H9 (cell line): ENCODE measurements around the gene SAMD14. TPM values are rescaled to one million over a fixed set of nuclear protein-coding genes. Genes with fewer than 3 reads are reported as not detected.

Source experiments
- DNase-seq: peaks from one replicate; pipeline ENCODE4 v3.0.0-alpha.2; 2017
- H2AFZ ChIP-seq: one replicate; pipeline ENCODE4 v1.6.1; 2013; ENCODE audit warnings: mild to moderate bottlenecking, low read length, control low read depth, moderate library complexity
- H2AK5ac ChIP-seq: 2 replicates; pipeline ENCODE4 v1.6.1; 2013; ENCODE audit warnings: low read length, control low read depth, mixed read lengths; ENCODE audit not compliant: insufficient read length
- H2BK120ac ChIP-seq: one replicate; pipeline ENCODE4 v1.6.1; 2013; ENCODE audit warnings: low read depth, mild to moderate bottlenecking, low read length, control low read depth, inconsistent platforms; ENCODE audit not compliant: poor library complexity, severe bottlenecking
- H2BK12ac ChIP-seq: 2 replicates; pipeline ENCODE4 v1.6.1; 2013; ENCODE audit warnings: low read length, control low read depth, mixed read lengths, low read depth; ENCODE audit not compliant: insufficient read length
- H2BK15ac ChIP-seq: 2 replicates; pipeline ENCODE4 v1.6.1; 2013; ENCODE audit warnings: low read depth, low read length, control low read depth
- H2BK20ac ChIP-seq: one replicate; pipeline ENCODE4 v1.6.1; 2013; ENCODE audit warnings: low read depth, mild to moderate bottlenecking, low read length, control low read depth, inconsistent platforms; ENCODE audit not compliant: poor library complexity, severe bottlenecking
- H2BK5ac ChIP-seq: 2 replicates; pipeline ENCODE4 v1.6.1; 2013; ENCODE audit warnings: low read length, control low read depth, mixed read lengths; ENCODE audit not compliant: insufficient read length
- H3K14ac ChIP-seq: 2 replicates; pipeline ENCODE4 v1.6.1; 2013; ENCODE audit warnings: low read length, control low read depth; ENCODE audit not compliant: insufficient read depth
- H3K18ac ChIP-seq: 2 replicates; pipeline ENCODE4 v1.6.1; 2013; ENCODE audit warnings: low read depth, mild to moderate bottlenecking, mixed read lengths, low read length, control low read depth; ENCODE audit not compliant: insufficient read length
- H3K23ac ChIP-seq: 2 replicates; pipeline ENCODE4 v1.6.1; 2013; ENCODE audit warnings: low read length, control low read depth, mixed read lengths, low read depth; ENCODE audit not compliant: insufficient read length
- H3K23me2 ChIP-seq: 2 replicates; pipeline ENCODE4 v1.6.1; 2013; ENCODE audit warnings: low read depth, mild to moderate bottlenecking, mixed read lengths, low read length, control low read depth; ENCODE audit not compliant: insufficient read length, poor library complexity, severe bottlenecking
- H3K27ac ChIP-seq: 2 replicates; pipeline ENCODE4 v1.5.1; 2013; ENCODE audit warnings: low read length, control low read depth, mixed read lengths, low read depth; ENCODE audit not compliant: insufficient read length
- H3K27me3 ChIP-seq: 2 replicates; pipeline ENCODE4 v1.6.1; 2013; ENCODE audit warnings: low read length, control low read depth, inconsistent platforms; ENCODE audit not compliant: insufficient read depth
- H3K4ac ChIP-seq: 2 replicates; pipeline ENCODE4 v1.6.1; 2013; ENCODE audit warnings: low read depth, mild to moderate bottlenecking, control low read depth, inconsistent platforms, low read length, moderate library complexity
- H3K4me1 ChIP-seq: 2 replicates; pipeline ENCODE4 v1.6.1; 2013; ENCODE audit warnings: low read length, control low read depth, inconsistent platforms; ENCODE audit not compliant: insufficient read depth
- H3K4me2 ChIP-seq: 2 replicates; pipeline ENCODE4 v1.6.1; 2013; ENCODE audit warnings: low read length, control low read depth, mixed read lengths; ENCODE audit not compliant: insufficient read length, insufficient read depth
- H3K56ac ChIP-seq: 2 replicates; pipeline ENCODE4 v1.6.1; 2013; ENCODE audit warnings: low read depth, mild to moderate bottlenecking, mixed read lengths, low read length, control low read depth; ENCODE audit not compliant: insufficient read length
- H3K79me1 ChIP-seq: 2 replicates; pipeline ENCODE4 v1.6.1; 2013; ENCODE audit warnings: low read depth, mild to moderate bottlenecking, moderate library complexity, low read length, control low read depth, inconsistent platforms; ENCODE audit not compliant: insufficient read depth, poor library complexity, severe bottlenecking
- H3K79me2 ChIP-seq: 2 replicates; pipeline ENCODE4 v1.6.1; 2013; ENCODE audit warnings: low read length, control low read depth, inconsistent platforms; ENCODE audit not compliant: insufficient read depth
- H3K9ac ChIP-seq: 2 replicates; pipeline ENCODE4 v1.6.1; 2013; ENCODE audit warnings: low read length, control low read depth, mixed read lengths; ENCODE audit not compliant: insufficient read length; ENCODE audit errors: extremely low read depth
- H3K9me3 ChIP-seq: one replicate; pipeline ENCODE4 v1.6.1; 2013; ENCODE audit warnings: low read depth, low read length, inconsistent platforms; ENCODE audit not compliant: control insufficient read depth
- H3T11ph ChIP-seq: one replicate; pipeline ENCODE4 v1.6.1; 2013; ENCODE audit warnings: mild to moderate bottlenecking, low read length, control low read depth, inconsistent platforms
- H4K20me1 ChIP-seq: one replicate; pipeline ENCODE4 v1.6.1; 2013; ENCODE audit not compliant: control insufficient read depth, insufficient read length, insufficient read depth
- H4K5ac ChIP-seq: 2 replicates; pipeline ENCODE4 v1.6.1; 2013; ENCODE audit warnings: low read depth, mild to moderate bottlenecking, mixed read lengths, low read length, control low read depth; ENCODE audit not compliant: insufficient read length
- H4K8ac ChIP-seq: replicated peaks from 2 replicates; pipeline ENCODE4 v1.6.1; 2013; ENCODE audit warnings: low read length, control low read depth, mixed read lengths, low read depth; ENCODE audit not compliant: insufficient read length
- H4K91ac ChIP-seq: 2 replicates; pipeline ENCODE4 v1.6.1; 2013; ENCODE audit warnings: low read depth, mild to moderate bottlenecking, moderate library complexity, mixed read lengths, low read length, control low read depth; ENCODE audit not compliant: insufficient read length
- H3K27ac Mint-ChIP-seq, 3 experiments: 2 replicates in 2 of 3; 3 replicates in 1 of 3; pipeline ENCODE4 v1.8.0; 2020 to 2021; ENCODE audit warnings: mixed read lengths in 3 of 3, mild to moderate bottlenecking in 1 of 3, moderate library complexity in 1 of 3
- H3K27me3 Mint-ChIP-seq: 2 replicates; pipeline ENCODE4 v1.8.0; 2021; ENCODE audit warnings: low read depth, mild to moderate bottlenecking, moderate library complexity, mixed read lengths
- H3K36me3 Mint-ChIP-seq, 3 experiments: 2 replicates in 2 of 3; 3 replicates in 1 of 3; pipeline ENCODE4 v1.8.0; 2020 to 2021; ENCODE audit warnings: low read depth in 3 of 3, mixed read lengths in 3 of 3; ENCODE audit not compliant: insufficient read depth in 1 of 3
- H3K4me1 Mint-ChIP-seq, 2 experiments: 2 replicates each; pipeline ENCODE4 v1.8.0; 2020; ENCODE audit warnings: mixed read lengths in 2 of 2
- H3K4me3 Mint-ChIP-seq, 2 experiments: 2 replicates in 1 of 2; 3 replicates in 1 of 2; pipeline ENCODE4 v1.8.0; 2020 to 2021; ENCODE audit warnings: mild to moderate bottlenecking in 2 of 2, mixed read lengths in 2 of 2, moderate library complexity in 1 of 2
- H3K9me3 Mint-ChIP-seq, 2 experiments: 2 replicates in 1 of 2; 3 replicates in 1 of 2; pipeline ENCODE4 v1.8.0; 2020; ENCODE audit warnings: mild to moderate bottlenecking in 2 of 2, mixed read lengths in 2 of 2, moderate library complexity in 1 of 2
- WGBS: extraction: QIAGEN DNeasy Blood & Tissue Kit; methylation state at CpG from one replicate; pipeline ENCODE4 v1.1.7; 2013; ENCODE audit warnings: missing lambda C conversion rate, low lambda C conversion rate, mixed read lengths; ENCODE audit not compliant: insufficient read length; ENCODE audit errors: extremely low coverage; 5-methylcytosine and 5-hydroxymethylcytosine counted together
- total RNA-seq: library from RNA; stranded (reverse); gene quantifications from 2 replicates; pipeline ENCODE4 v1.2.1, GENCODE V29; 2021
- TF ChIP-seq, protein P1 (sequence below): fragments of 200-600 bp; sonication (generic); conservative IDR thresholded peaks from 3 replicates; pipeline ENCODE4 v1.8.0; 2021; ENCODE audit warnings: antibody characterized with exemption, mild to moderate bottlenecking

The SAMD14 gene
- total RNA-seq, 1 experiment from 2014 or later, result 5.9 TPM

- Histone ChIP-seq H3K9me3 (no peaks in the 10 kb centered on the region), H2BK20ac (no peak overlapping the region), H4K5ac (no peak overlapping the region), H3K4me1 (peaks cover 3% of the 10 kb centered on the region; the same call in 1 of the 2 replicates), H4K91ac (no peak overlapping the region), H3K27ac (no peak overlapping the region), H3T11ph (no peak overlapping the region), H3K4ac (no peak overlapping the region), H2BK15ac (no peak overlapping the region), H3K14ac (no peak overlapping the region), H3K23me2 (peaks cover 13% of the 10 kb centered on the region), H3K4me2 (no peak overlapping the region), H2AK5ac (no peak overlapping the region), H2BK5ac (no peak overlapping the region), H3K18ac (no peak overlapping the region), H2BK120ac (no peak overlapping the region), H3K79me2 (no peaks in the 10 kb centered on the region), H3K23ac (no peak overlapping the region), H2BK12ac (no peak overlapping the region), H2AFZ (no peak overlapping the region), H4K20me1 (no peaks in the 10 kb centered on the region), H3K56ac (no peak overlapping the region), H4K8ac (no peak overlapping the region), H3K9ac (no peak overlapping the region), H3K79me1 (no peaks in the 10 kb centered on the region), H3K27me3 (no peaks in the 10 kb centered on the region; the same call in 1 of the 2 replicates)
- TF ChIP-seq, protein P1, sequence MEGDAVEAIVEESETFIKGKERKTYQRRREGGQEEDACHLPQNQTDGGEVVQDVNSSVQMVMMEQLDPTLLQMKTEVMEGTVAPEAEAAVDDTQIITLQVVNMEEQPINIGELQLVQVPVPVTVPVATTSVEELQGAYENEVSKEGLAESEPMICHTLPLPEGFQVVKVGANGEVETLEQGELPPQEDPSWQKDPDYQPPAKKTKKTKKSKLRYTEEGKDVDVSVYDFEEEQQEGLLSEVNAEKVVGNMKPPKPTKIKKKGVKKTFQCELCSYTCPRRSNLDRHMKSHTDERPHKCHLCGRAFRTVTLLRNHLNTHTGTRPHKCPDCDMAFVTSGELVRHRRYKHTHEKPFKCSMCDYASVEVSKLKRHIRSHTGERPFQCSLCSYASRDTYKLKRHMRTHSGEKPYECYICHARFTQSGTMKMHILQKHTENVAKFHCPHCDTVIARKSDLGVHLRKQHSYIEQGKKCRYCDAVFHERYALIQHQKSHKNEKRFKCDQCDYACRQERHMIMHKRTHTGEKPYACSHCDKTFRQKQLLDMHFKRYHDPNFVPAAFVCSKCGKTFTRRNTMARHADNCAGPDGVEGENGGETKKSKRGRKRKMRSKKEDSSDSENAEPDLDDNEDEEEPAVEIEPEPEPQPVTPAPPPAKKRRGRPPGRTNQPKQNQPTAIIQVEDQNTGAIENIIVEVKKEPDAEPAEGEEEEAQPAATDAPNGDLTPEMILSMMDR, result no peak
- Mint-ChIP-seq H3K27me3 (peaks cover 35% of the 10 kb centered on the region), H3K27ac (no peak overlapping the region), H3K9me3 (no peaks in the 10 kb centered on the region; a peak in 1 of 5 replicates), H3K4me1 (peaks cover 16 to 50% of the 10 kb centered on the region in 2 experiments), H3K36me3 (no peaks in the 10 kb centered on the region), H3K4me3 (no peak overlapping the region)
- WGBS, result no CpG with 5 or more reads among the region's 11 CpGs
- DNase-seq, result no peak
Observed at GRCh38 chr17:50163843-50164696, 34.1 kb upstream of the SAMD14 start.
